Measurements from ENCODE around the gene BACH2. TPM values are rescaled to one million over a fixed set of nuclear protein-coding genes. Genes with fewer than 3 reads are reported as not detected.

The BACH2 gene
- total and polyA plus RNA-seq, 2 of the 8 experiments (the other 6 are each of a cell fraction or from before 2014, with no cell fraction given) = 1.9 to 5.9 TPM

DNA sequence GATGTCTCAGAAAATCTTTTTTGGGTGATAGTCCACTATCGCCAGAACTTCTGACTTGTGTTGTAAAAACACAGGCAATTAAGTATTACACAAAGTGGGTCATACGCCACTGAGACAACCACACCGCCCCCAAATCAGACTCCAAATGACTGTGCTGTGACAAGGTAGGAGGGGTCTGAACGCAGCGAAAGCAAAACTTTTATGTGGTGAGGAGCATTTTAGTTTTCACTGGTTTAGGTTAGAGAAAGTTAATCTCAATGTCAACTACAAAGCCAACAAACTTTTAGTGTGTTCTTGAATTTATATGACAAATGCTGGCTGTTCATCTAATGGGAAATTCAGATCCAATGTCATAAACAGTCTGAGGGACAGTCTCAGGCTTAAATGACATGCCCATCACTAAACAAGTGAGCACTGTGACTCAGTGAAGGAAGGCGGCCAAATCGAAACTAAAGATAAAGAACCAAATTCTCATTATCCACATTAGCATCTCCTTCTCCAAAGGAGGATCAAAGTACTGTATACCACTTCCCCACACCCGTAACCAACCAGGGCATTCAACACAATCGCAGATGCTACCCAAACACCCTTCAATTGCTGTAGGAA, 215.7 kb downstream of the BACH2 start (continued):
- TF ChIP-seq EZH2 (IDR thresholded peaks at IDR 0.05; ENCODE audit: low read depth, low read length, severe bottlenecking) = no peak
- TF ChIP-seq POLR2AphosphoS5 (IDR thresholded peaks at IDR 0.05; ENCODE audit: low read depth, low read length) = no peak
- TF ChIP-seq RAD21 (IDR thresholded peaks at IDR 0.05 in 1 of 2, conservative IDR thresholded peaks at IDR 0.05 in 1 of 2; ENCODE audit: low read depth in 2 of 2, low read length in 2 of 2) = no peak
- TF ChIP-seq, protein P1, sequence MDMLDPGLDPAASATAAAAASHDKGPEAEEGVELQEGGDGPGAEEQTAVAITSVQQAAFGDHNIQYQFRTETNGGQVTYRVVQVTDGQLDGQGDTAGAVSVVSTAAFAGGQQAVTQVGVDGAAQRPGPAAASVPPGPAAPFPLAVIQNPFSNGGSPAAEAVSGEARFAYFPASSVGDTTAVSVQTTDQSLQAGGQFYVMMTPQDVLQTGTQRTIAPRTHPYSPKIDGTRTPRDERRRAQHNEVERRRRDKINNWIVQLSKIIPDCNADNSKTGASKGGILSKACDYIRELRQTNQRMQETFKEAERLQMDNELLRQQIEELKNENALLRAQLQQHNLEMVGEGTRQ (IDR thresholded peaks at IDR 0.05; ENCODE audit: low read length) = no peak
- no peak for TF ChIP-seq BACH1 (IDR thresholded peaks at IDR 0.05; ENCODE audit: low read length)
